GM19043 (cell line): ENCODE results near the gene SUMF1.
A peak's percentile ranks its signal among the peaks of the same experiment; 100 is the strongest.
"Not testable (repeated sequence)": the region's sequence is repeated elsewhere in the genome, so short reads cannot be mapped to it uniquely, and the experiment has no call there.

Experiments
- ATAC-seq: cut with Tn5 transposase; IDR thresholded peaks from one replicate; pipeline ENCODE4 v1.9.1; 2021; ENCODE audit warnings: low read depth; ENCODE audit not compliant: unreplicated experiment

SUMF1 gene

DNA sequence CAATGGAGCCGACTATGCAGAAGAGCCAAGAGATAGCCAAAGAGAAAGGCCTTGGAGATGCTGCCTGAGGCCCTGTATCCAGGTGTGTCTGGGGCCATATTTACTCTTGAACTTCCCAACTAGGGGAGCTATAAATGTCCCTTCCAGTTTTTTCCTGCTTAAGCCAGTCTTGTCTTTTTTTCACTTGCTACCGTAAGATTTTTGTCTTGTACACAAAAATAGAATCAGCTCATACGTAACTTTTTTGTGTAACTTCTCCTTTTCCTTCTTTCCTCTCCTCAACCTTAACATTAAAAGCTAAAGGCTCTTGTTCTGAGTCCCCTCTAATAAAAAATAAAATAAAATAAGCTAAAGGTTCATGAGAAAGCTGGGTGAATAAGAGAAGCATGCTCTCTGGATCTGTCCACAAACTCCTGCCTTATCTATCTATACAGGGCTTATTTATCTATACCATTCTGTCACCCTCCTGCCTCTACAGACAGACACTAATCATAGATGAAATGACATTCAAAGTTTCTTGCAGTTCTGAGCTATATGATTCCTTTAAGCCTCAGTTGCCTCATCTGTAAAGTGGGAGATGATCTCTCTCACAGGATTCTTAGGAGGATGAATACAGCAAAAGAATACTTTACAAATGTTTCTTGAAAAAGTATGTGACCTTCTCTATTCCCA lies 4.6 kb downstream of the SUMF1 start:
- ATAC-seq: no peak

DNA sequence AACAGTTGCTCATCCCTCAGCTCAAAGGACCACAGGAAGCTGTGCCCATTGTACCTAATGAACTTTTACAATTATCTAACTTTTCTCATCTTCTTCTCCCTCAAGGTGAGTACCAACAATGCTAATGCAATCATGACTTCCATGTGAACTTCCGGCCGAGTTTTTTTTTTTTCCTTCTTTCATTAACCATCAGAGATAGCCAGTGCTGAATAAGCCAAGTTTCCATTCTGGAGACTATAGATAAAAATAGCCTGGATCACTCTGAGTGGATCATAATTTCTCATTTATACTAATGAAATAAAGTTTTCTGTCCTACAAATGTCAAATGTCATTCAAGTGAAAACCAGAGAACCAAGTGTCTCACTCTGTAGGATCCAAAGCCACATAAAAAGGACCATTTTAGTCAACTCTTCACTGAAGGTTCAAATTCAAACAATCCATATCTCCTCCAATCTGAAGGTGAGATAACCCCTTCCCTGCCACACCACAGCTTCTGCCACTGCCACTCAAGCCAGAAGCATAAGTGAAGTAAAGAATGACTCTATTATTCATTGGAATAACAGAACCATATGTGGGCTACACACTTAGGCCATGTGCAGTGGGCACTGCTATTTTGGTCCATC lies 5.5 kb downstream of the SUMF1 start:
- no peak for ATAC-seq

GRCh38 chr3:4460334-4460733 lies 6.7 kb downstream of the SUMF1 start:
- ATAC-seq: no peak

GRCh38 chr3:4458961-4459360 lies 8.1 kb downstream of the SUMF1 start:
- ATAC-seq: no peak

GRCh38 chr3:4456780-4457179 lies 10.3 kb downstream of the SUMF1 start:
- not testable (repeated sequence) for ATAC-seq

DNA sequence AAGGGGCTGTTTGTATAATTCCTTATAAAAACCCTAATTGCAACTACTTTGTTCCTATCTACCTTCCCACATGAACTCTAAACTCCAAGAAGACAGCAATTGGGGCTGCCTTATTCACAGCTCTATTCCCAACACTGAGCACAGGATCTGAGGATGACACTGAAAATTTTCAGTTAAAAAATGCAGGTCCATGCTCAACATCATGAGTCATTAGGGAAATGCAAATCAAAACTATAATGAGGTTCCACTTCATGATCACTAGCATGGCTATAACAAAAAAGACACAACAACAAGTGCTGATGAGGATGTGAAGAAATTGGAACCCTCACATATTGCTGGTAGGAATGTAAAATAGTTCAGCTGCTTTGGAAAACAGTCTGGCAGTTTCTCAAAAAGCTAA lies 12.9 kb downstream of the SUMF1 start:
- ATAC-seq: no peak

DNA sequence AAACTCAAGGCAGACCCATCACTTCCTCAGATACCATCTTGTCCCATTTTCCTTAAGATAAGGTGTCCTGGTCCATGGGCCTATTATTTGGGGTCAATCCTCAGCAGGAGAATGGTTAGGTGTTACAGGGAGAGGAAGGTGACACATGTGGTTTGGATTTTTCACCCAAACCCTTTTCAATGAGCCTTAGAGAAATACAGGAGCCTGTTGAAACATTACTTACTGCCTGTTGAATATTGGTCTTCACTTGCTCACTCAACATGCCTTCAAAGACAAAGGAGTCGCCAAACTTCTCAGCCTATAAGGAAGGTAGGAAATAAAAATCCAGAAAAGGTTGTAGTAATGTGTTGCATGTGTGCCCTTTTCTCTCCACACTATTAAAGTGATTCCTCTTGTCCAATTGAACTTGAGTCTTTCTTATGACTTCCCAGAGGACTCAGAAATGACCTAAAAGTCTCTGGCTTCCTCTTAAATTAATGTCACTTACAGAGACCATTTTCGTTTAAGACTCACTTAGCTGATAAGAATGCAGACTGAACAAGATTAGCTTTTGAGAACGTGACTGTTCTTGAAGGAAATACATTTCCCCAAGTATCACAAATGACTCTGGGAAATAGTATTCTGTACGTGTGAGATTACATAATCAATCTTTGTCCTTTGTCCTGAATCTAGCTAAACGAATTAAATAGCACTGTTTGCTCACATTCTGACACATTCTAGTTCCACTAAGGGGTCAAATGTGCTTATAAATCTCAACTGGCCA lies 17.8 kb downstream of the SUMF1 start:
- no peak for ATAC-seq

- ATAC-seq: no peak
Measured at GRCh38 chr3:4448187-4448586, 18.9 kb downstream of the SUMF1 start.

GRCh38 chr3:4447295-4447999 lies 19.6 kb downstream of the SUMF1 start:
- ATAC-seq: no peak

DNA sequence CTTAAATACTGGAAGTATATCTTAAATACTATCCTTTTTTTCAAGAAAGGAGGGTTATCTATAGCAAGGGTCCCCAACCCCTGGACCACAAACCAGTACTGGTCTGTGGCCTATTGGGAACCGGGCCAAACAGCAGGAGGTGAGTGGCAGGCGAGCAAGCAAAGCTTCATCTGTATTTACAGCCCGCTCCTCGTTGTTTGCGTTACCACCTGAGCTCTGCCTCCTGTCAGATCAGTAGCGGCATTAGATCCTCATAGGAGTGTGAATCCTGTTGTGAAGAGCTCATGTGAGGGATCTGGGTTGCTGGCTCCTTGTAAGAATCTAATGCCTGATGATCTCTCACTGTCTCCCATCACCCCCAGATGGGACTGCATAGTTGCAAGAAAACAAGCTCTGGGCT lies 26.1 kb downstream of the SUMF1 start:
- ATAC-seq: no peak

GRCh38 chr3:4438296-4438695 lies 28.8 kb downstream of the SUMF1 start:
- no peak for ATAC-seq

GRCh38 chr3:4432259-4432658 lies 34.8 kb downstream of the SUMF1 start:
- ATAC-seq: no peak

GRCh38 chr3:4429648-4430350 lies 37.3 kb downstream of the SUMF1 start:
- ATAC-seq: no peak

GRCh38 chr3:4426782-4427344 lies 40.2 kb downstream of the SUMF1 start:
- peak; percentile 91 for ATAC-seq

- ATAC-seq: peak; percentile 4
Measured at GRCh38 chr3:4426261-4426781, 40.7 kb downstream of the SUMF1 start.

GRCh38 chr3:4425707-4426106 lies 41.4 kb downstream of the SUMF1 start:
- no peak for ATAC-seq

DNA sequence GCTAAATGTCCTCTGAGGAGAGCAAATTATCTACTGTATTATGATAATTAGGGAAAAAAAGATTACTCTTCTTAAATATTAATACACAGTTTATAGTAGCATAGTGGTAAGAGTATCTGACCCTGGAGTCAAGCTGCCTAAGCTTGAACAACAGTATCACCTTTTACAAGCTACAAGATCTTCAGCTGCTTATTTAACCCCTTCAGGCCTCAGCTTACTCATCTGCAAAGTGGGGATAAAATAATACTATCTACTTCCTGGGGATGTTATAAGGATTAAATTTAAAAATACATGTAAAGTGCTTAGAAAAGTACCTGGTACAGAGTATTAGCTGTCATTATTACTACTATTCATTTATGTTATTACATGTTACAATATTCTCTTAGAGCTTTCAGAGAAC lies 42.0 kb downstream of the SUMF1 start:
- no peak for ATAC-seq

- peak; percentile 67 for ATAC-seq
Measured at GRCh38 chr3:4421121-4421520, 45.9 kb downstream of the SUMF1 start.

GRCh38 chr3:4419920-4420319 lies 47.1 kb downstream of the SUMF1 start:
- no peak for ATAC-seq

DNA sequence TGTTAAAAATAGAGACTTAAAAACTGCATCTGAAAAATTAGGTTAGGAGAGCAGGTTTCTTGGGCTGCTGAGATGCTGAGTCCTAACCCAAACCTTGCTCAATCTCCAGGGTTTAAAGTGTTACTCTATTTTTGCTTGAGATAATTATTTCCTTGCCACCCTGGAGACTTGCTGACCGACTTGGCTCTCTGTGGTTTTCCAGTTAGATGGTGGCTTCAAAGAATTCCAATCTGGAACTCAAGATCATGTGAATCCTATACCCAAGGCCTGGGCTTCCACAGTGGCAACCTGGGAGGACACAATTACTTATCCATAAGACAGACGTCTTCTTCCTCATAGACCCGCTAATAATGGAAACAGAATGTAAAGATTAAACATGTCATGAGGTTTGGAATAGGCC lies 47.7 kb downstream of the SUMF1 start:
- no peak for ATAC-seq
